Fibroblast of gingiva (primary cell): Measurements from ENCODE around the gene PDE4B.
"Not testable (repeated sequence)": the region's sequence is repeated elsewhere in the genome, so short reads cannot be mapped to it uniquely, and the experiment has no call there.

ENCODE experiments used
- DNase-seq: peaks from one replicate; pipeline ENCODE4 v3.0.0-alpha.2; 2011; ENCODE audit warnings: low read depth

The PDE4B gene

DNA sequence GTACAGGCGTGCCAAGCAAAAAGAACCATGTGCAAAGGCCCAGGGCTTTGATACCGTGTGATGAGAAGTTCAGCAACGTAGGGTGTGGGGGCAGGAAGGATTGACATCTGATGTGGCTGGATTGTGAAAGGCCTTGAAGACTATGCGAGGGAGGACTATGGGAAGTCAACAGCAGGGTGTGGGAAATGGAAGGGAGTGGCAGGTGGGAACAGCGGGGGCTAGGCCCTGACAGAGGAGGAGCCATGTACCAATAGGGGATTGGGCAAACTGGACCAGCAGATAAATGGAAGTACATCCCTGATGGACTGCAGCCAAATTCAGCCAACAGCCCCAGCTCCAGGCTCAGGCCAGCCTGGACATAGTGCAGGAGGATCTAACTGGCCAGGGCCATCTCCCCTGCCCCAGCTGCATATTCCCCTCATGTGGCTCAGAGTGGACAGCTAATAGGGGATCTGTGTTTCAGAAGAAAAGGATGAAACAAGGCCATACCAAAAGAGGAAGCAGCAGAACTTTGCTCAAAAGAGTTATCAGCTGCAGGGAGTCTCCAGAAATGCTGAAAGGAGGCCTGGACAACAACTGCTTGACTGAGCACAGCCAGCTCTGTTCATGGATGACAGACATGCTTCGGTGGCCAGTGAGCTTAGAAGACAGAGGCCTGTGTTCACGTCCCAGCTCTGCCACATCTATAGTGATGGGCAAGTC is 601.0 kb downstream of the PDE4B start:
- no peak for DNase-seq

DNA sequence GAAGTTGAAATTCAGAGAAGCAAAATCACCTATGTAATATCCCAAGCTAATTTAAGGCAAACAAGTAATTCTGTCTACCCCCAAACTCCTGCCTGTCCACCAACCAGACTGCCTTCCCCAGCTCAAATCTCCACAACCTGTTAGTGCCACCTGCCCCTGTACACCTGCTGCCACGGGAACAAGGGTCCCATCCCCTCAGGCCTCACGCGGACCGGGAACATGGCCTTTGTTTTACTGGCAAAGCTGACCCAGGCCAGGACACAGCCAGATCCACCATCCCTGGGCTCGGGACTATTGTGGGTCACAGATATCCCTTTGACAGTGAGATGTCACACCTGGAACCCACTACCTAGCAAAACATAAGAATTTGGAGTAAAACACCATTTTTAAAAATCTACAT is 601.9 kb downstream of the PDE4B start:
- no peak for DNase-seq

- DNase-seq: peak; percentile 37
These were observed 602.7 kb downstream of the PDE4B start for GRCh38 chr1:66395202-66396061.

GRCh38 chr1:66396212-66396890 is 603.7 kb downstream of the PDE4B start:
- peak; percentile 41 for DNase-seq

DNA sequence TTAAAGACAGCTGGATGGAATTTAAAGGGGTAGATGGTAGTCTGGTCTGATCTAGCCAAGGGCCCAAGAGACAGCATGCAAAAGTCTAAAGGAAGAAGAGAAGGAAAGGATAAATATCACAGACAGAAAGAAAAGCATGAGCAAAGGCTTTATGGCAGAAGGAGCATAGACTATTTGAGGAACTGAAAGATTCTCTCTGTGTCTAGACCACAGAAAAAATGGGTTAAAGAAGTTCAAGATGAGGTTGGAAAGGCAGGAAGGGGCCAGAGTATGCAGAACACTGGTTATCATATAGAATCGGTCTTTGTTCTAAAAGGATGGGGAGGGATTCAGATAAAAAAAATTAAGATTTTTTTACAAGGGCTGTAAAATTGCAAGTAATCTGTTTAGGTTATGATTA is 604.5 kb downstream of the PDE4B start:
- DNase-seq: no peak

- DNase-seq: no peak
These were observed 607.3 kb downstream of the PDE4B start for GRCh38 chr1:66399888-66400529.

- DNase-seq: no peak
These were observed 608.0 kb downstream of the PDE4B start for GRCh38 chr1:66400660-66401059.

DNA sequence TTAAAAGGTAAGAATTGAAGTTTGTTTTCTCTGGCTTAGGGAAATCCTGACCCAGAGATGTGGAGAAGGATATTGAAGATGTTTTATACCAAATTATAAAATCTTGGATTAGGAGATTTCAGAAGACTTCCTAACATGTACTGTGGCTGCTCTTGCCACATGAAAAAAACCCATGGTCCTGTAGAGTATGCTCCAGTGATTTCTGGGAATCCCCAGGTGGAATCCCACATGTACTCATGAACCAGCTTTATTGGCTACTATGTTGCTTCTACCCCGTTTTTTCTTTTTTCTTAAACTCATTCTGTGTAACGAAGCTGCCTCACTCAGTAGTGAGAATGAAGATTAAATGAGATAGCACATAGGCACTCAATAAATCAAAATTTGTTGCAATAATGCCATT is 608.5 kb downstream of the PDE4B start:
- no peak for DNase-seq

GRCh38 chr1:66402194-66402593 is 609.5 kb downstream of the PDE4B start:
- DNase-seq: peak; percentile 93

DNA sequence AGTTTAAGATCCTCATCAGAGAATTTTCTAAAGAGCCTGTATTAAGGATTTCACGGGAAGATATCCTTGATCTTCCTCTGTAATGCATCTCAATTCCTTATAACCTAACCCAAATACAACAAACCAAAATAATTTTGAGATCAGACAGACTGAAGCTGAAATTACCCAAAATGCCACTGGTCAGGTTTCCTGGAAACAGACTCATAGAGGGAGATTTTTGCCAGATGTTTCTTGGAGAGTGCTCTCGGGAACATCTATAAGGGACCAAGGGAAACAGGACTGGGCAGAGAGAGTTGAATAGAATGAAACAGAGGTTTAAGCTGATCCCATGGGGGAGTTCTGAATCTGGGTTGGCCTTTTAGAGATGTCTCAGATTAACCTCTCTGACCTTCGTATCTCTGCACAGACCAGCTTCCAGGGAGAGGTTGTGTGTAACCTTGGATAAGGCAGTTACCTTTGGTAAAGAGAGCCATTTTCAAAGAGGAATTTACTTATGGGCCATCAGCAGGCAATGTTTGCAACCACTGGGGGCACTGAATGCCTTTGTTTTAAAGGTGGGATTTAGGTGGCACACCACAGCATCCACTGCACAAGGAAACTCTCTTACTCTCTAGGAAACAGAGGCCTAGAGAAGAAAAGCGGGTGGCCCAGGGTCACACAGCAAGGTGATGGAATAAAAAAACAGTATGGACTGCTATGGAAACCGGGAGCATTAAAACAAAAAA is 610.5 kb downstream of the PDE4B start:
- peak; percentile 18 for DNase-seq

DNA sequence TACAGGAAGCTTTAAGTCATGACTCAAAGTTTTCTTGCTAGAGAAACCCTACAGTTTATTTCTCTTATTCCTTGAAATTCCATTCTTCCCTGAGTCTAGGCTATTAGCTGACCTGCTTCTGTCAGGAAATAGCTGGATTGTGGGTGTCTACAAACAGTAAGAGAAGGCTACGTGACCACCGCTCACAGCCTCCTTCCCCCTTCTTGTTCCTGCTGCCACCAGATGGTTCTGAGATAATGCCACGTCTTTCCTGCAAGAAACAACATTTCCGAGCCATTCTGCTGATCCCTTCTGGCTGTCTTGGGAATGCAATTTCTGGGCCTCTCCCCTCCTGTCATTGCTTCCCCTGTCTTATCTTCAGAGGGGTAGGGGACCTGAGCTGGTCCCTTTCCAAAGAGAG is 612.4 kb downstream of the PDE4B start:
- no peak for DNase-seq

DNA sequence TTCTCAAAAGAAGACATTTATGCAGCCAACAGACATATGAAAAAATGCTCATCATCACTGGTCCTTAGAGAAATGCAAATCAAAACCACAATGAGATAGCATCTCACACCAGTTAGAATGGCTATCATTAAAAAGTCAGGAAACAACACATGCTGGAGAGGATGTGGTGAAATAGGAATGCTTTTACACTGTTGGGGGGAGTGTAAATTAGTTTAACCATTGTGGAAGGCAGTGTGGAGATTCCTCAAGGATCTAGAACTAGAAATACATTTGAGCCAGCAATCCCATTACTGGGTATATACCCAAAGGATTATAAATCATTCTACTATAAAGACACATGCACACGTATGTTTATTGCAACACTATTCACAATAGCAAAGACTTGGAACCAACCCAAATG is 618.8 kb downstream of the PDE4B start:
- not testable (repeated sequence) for DNase-seq

- DNase-seq: peak; percentile 44
These were observed 620.0 kb downstream of the PDE4B start for GRCh38 chr1:66412704-66413103.

GRCh38 chr1:66413136-66413837 is 620.6 kb downstream of the PDE4B start:
- DNase-seq: no peak

- no peak for DNase-seq
These were observed 621.1 kb downstream of the PDE4B start for GRCh38 chr1:66413838-66414175.

DNA sequence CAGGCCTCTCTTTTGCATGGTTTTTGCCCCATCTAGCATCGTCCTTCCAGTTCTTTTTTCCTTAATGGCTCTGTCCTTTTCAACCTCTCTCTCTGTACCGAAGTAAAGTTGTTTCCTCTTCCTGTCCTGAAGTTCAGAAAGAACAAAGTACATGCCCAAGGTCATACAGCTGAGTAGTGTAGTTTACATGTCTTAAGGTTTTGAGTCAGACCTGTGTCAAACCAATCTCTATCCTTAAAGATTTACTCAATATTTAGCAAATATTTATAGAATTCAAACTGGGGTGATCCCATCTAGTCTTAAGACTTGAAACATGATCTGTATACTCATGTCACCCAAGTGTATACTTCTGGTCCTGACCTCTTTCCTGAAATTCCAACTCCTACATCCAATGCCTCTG is 622.6 kb downstream of the PDE4B start:
- DNase-seq: no peak

- DNase-seq: no peak
These were observed 623.2 kb downstream of the PDE4B start for GRCh38 chr1:66415866-66416265.

DNA sequence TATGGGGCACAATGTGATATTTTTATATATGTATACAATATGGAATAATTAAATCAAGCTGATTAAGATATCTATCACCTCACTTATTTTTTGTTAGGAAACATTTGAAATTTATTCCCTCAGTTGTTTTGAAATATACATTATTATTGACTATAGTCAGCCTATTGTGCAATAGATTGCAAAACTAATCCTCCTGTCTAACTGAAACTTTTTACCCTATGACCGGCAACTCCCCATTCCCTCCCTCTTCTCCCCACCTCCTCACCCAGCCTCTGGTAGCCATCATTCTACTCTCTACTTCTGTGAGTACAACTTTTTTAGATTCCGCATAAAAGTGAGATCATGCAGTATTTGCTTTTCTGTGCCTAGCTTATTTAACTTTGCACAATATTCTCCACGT is 623.6 kb downstream of the PDE4B start:
- DNase-seq: peak; percentile 70

GRCh38 chr1:66418021-66418420 is 625.3 kb downstream of the PDE4B start:
- no peak for DNase-seq

DNA sequence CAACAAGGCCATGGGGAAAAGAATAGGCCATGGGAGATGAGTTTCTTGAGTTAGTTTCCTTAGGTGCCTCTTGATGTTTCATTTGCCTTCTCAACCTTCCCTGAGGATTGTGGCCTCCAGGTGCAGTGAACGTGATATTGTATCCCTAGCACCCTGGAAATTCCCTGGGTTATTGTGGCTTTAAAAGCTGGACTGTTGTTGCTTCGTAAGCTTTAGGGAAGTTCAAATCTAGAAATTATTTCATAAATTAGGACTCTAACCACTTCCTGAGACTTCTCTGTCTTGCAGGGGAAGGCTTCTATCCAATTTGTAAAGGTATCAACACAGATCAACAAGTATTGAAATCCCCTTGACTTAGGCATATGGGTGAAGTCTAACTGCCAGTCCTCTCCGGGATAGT is 627.5 kb downstream of the PDE4B start:
- not testable (repeated sequence) for DNase-seq

GRCh38 chr1:66420906-66421305 is 628.2 kb downstream of the PDE4B start:
- DNase-seq: not testable (repeated sequence)
